ENCODE measurements around the gene GRIP2.
A peak's percentile ranks its signal among the peaks of the same experiment; 100 is the strongest.

GRIP2 gene

GRCh38 chr3:14491396-14492190 is 48.5 kb downstream of the GRIP2 start:
- no peaks in the 10 kb centered on the region for H3K27me3 ChIP-seq (ENCODE audit: low read depth)
- in situ Hi-C loops (cut with MboI; ENCODE audit: low sequenced_read_pairs): no loop called here
- no peaks in the 10 kb centered on the region; the same call in none of the 2 replicates for H3K36me3 ChIP-seq (replicated peaks)
- no peaks in the 10 kb centered on the region for H3K4me1 ChIP-seq
- no peak for DNase-seq (ENCODE audit: low spot score in 2 of 2)
- H3K9me3 ChIP-seq: no peaks in the 10 kb centered on the region
- H3K4me3 ChIP-seq: no peak overlapping the region

DNA sequence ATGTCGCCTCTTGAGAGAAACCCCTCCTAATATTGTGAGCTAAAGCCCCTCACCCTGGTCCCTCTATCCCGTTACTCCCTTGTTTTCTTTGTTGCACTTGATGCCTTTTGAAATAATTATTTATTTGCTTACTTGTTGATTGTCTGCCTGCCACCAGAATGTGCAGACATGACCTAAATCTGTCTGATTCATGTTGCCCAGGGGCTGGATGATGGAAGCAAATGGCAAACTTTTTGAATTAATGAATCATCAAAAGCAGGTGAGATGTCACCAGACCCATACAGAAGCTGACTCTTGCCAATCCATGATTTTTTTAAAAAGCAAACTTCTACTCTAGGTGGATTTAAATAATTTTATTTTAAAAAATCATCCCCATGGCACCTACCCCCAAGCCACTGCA is 49.3 kb downstream of the GRIP2 start:
- Histone ChIP-seq H3K4me3 (no peak overlapping the region), H3K9me3 (no peaks in the 10 kb centered on the region), H3K27me3 (ENCODE audit: low read depth) (no peaks in the 10 kb centered on the region), H3K4me1 (no peaks in the 10 kb centered on the region), H3K36me3 (replicated peaks) (no peaks in the 10 kb centered on the region; the same call in none of the 2 replicates)
- no peak for DNase-seq (ENCODE audit: low spot score in 2 of 2)
- in situ Hi-C loops (cut with MboI; ENCODE audit: low sequenced_read_pairs): no loop called here

- Histone ChIP-seq H3K4me3 (no peak overlapping the region), H3K27me3 (ENCODE audit: low read depth) (no peaks in the 10 kb centered on the region), H3K36me3 (replicated peaks) (no peaks in the 10 kb centered on the region; the same call in none of the 2 replicates), H3K4me1 (no peaks in the 10 kb centered on the region), H3K9me3 (no peaks in the 10 kb centered on the region)
- in situ Hi-C loops (cut with MboI; ENCODE audit: low sequenced_read_pairs): no loop called here
- DNase-seq (ENCODE audit: low spot score in 2 of 2): no peak
These were observed 49.9 kb downstream of the GRIP2 start for GRCh38 chr3:14490255-14490654.

GRCh38 chr3:14489641-14490040 is 50.5 kb downstream of the GRIP2 start:
- no peaks in the 10 kb centered on the region for H3K9me3 ChIP-seq
- H3K4me3 ChIP-seq: no peak overlapping the region
- no peak for DNase-seq (ENCODE audit: low spot score in 2 of 2)
- H3K27me3 ChIP-seq (ENCODE audit: low read depth): no peaks in the 10 kb centered on the region
- H3K36me3 ChIP-seq (replicated peaks): no peaks in the 10 kb centered on the region; the same call in none of the 2 replicates
- in situ Hi-C loops (cut with MboI; ENCODE audit: low sequenced_read_pairs): no loop called here
- H3K4me1 ChIP-seq: no peaks in the 10 kb centered on the region

DNA sequence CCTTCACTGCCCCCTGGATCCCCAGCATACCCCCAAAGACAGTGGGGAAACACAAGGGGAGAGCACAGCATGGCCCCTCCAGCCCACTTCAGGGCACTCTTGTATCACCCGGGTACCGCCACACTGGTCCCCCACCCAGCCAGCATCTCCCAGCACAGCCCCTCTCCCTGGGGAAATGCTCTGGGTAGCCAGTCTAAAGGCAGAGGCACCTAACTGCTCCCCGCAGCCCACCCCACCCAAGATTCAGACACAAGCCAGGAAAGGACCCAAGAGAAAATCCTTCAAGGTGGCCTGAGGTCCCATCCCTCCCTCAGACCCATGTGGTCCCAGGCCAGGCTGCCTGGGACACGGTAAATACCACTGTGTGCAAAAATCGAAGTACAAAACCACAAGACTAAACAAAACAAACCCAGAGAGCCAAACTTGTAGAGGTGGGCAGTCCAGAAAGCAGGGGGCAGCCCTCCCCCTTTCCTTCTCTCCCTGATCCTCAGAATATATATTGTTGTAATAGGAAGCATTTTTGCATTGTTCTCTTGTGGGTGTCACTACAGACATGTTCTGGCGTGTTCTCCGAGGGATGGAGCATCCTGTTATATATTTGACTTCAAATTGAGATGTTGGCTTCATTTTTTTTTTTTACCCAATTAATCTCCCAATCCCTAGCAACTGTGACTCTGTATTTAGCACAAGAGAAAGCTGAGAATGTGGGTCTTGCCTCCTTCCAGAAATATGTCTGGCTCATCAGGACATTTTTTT is 51.7 kb downstream of the GRIP2 start:
- no peak for DNase-seq (ENCODE audit: low spot score in 2 of 2)
- no peak overlapping the region for H3K4me3 ChIP-seq
- no peaks in the 10 kb centered on the region for H3K9me3 ChIP-seq
- no peaks in the 10 kb centered on the region for H3K27me3 ChIP-seq (ENCODE audit: low read depth)
- peaks cover 1% of the 10 kb centered on the region for H3K36me3 ChIP-seq (replicated peaks)
- in situ Hi-C loops (cut with MboI; ENCODE audit: low sequenced_read_pairs): no loop called here
- H3K4me1 ChIP-seq: no peaks in the 10 kb centered on the region

- Histone ChIP-seq H3K4me1 (no peaks in the 10 kb centered on the region), H3K27me3 (ENCODE audit: low read depth) (no peaks in the 10 kb centered on the region), H3K36me3 (replicated peaks) (peaks cover 8% of the 10 kb centered on the region), H3K4me3 (no peak overlapping the region), H3K9me3 (no peaks in the 10 kb centered on the region)
- DNase-seq (ENCODE audit: low spot score in 2 of 2): no peak
- in situ Hi-C loops (cut with MboI; ENCODE audit: low sequenced_read_pairs): no loop called here
These were observed 52.3 kb downstream of the GRIP2 start for GRCh38 chr3:14487821-14488220.

DNA sequence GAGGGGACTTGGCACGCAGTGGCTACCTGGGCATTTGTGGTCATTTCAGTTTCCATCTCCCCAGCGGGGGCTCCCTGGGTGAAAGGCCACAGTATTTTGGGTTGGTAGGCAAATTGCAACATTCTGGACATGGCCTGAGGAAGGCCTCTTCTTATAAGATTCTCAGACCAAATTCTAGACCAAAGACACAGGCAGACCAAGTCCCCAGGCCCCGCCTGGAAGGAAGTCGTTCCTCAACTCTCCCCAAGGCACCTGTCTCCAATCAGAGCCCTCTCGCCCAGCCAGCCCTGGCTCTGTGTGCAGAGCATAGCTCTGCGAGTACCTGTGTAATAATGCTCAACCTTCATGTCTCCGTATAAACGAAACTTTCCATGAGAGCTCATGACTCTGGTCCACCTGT is 53.1 kb downstream of the GRIP2 start:
- H3K9me3 ChIP-seq: no peaks in the 10 kb centered on the region
- peaks cover 11% of the 10 kb centered on the region for H3K36me3 ChIP-seq (replicated peaks)
- DNase-seq (ENCODE audit: low spot score in 2 of 2): no peak
- no peaks in the 10 kb centered on the region for H3K27me3 ChIP-seq (ENCODE audit: low read depth)
- H3K4me1 ChIP-seq: peaks cover 2% of the 10 kb centered on the region
- H3K4me3 ChIP-seq: no peak overlapping the region
- in situ Hi-C loops (cut with MboI; ENCODE audit: low sequenced_read_pairs): no loop called here

- in situ Hi-C loops (cut with MboI; ENCODE audit: low sequenced_read_pairs): no loop called here
- DNase-seq (ENCODE audit: low spot score in 2 of 2): no peak
- Histone ChIP-seq H3K4me1 (peaks cover 7% of the 10 kb centered on the region), H3K36me3 (replicated peaks) (peaks cover 11% of the 10 kb centered on the region), H3K4me3 (no peak overlapping the region), H3K27me3 (ENCODE audit: low read depth) (no peaks in the 10 kb centered on the region), H3K9me3 (no peaks in the 10 kb centered on the region)
These were observed 53.7 kb downstream of the GRIP2 start for GRCh38 chr3:14486460-14486859.

DNA sequence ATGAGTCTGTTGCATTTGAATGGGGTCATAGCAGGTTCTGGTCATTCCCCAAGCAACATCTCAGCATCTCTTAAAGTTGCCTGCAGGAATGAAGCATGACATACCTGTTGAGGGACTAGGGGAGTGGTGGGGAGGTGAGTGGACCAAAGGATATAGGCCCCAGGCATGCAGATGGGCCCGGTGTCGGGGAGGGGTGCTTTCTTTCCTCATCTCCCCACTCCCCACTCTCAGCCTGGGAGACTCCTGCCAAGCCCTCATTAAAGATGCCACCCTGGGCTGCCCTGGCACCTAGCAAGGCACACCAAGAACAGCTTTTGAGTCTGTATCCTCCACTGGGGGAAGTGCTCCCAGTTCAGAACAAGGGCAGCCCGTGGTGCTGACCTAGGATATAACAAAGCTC is 54.2 kb downstream of the GRIP2 start:
- H3K4me1 ChIP-seq: peaks cover 7% of the 10 kb centered on the region
- H3K4me3 ChIP-seq: no peak overlapping the region
- H3K27me3 ChIP-seq (ENCODE audit: low read depth): no peaks in the 10 kb centered on the region
- no peak for DNase-seq (ENCODE audit: low spot score in 2 of 2)
- H3K9me3 ChIP-seq: no peaks in the 10 kb centered on the region
- peaks cover 15% of the 10 kb centered on the region for H3K36me3 ChIP-seq (replicated peaks)
- in situ Hi-C loops (cut with MboI; ENCODE audit: low sequenced_read_pairs): no loop called here

GRCh38 chr3:14484741-14485140 is 55.4 kb downstream of the GRIP2 start:
- no peaks in the 10 kb centered on the region for H3K9me3 ChIP-seq
- H3K27me3 ChIP-seq (ENCODE audit: low read depth): no peaks in the 10 kb centered on the region
- peaks cover 7% of the 10 kb centered on the region for H3K4me1 ChIP-seq
- no peak for DNase-seq (ENCODE audit: low spot score in 2 of 2)
- in situ Hi-C loops (cut with MboI; ENCODE audit: low sequenced_read_pairs): no loop called here
- H3K4me3 ChIP-seq: no peak overlapping the region
- peaks cover 18% of the 10 kb centered on the region for H3K36me3 ChIP-seq (replicated peaks)

DNA sequence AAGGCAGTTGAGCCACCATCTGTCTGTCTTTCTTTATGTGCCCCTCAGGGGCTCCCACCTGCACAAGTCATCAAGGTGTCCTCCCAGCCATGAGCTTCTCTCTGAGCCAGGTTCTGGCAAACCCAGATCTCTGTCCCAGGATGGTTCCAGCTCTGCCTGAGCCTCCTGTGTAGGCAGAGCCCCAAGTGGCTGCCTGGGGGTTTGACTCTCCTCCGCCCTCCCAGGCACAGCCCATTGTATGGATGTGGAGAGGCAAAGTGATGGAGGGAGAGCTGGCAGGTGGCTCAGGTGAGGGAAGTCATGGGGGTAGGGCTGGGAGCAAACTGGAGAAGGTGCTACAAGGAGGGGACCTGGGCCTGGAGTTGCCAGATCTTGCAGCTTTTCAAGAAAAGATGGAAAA is 56.9 kb downstream of the GRIP2 start:
- Histone ChIP-seq H3K27me3 (ENCODE audit: low read depth) (no peaks in the 10 kb centered on the region), H3K36me3 (replicated peaks) (peaks cover 18% of the 10 kb centered on the region), H3K4me3 (no peak overlapping the region), H3K9me3 (no peaks in the 10 kb centered on the region), H3K4me1 (peaks cover 7% of the 10 kb centered on the region)
- DNase-seq (ENCODE audit: low spot score in 2 of 2): no peak
- in situ Hi-C loops (cut with MboI; ENCODE audit: low sequenced_read_pairs): no loop called here

DNA sequence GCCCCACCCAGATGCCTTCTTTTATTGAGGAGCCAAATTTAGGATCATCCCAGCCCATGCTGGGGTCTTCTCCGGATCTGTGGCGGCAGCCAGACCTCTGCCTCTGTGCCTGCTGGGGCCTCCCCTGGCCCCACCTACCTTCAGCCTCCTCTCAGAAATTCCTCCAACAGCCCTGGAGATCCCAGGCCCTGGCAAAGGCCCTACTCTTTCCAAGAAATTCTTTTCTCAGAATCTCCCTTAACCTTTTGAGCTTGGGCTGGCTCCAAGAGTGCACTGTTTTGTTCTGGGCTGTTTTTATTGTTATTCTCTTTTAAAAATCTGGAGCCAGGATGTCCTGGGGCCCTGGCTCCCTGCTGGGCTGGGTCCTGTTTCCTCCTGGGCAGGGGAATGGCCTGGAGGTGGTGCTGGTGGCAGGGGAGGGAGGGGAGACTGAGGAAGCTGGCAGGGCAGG is 57.8 kb downstream of the GRIP2 start:
- in situ Hi-C loops (cut with MboI; ENCODE audit: low sequenced_read_pairs): no loop called here
- Histone ChIP-seq H3K9me3 (no peaks in the 10 kb centered on the region), H3K27me3 (ENCODE audit: low read depth) (no peaks in the 10 kb centered on the region), H3K36me3 (replicated peaks) (peaks cover 18% of the 10 kb centered on the region), H3K4me3 (no peak overlapping the region), H3K4me1 (peaks cover 7% of the 10 kb centered on the region)
- peak; percentile 21 to 40 for DNase-seq (ENCODE audit: low spot score in 2 of 2)

DNA sequence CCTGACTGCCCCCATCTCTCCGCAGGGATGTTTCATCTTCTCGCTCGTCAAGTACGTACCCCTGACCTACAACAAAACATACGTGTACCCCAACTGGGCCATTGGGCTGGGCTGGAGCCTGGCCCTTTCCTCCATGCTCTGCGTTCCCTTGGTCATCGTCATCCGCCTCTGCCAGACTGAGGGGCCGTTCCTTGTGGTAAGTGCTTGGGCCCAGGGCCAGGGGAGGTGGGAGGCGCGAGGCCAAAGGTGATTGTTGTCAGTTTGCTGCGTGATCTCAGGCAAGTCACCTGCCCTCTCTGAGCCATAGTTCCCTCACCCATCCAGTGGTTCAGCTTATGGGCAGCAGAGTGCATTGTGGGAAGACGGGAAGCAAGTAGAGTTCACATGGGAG is 58.5 kb downstream of the GRIP2 start:
- H3K27me3 ChIP-seq (ENCODE audit: low read depth): no peaks in the 10 kb centered on the region
- H3K36me3 ChIP-seq (replicated peaks): peaks cover 18% of the 10 kb centered on the region
- in situ Hi-C loops (cut with MboI; ENCODE audit: low sequenced_read_pairs): no loop called here
- DNase-seq (ENCODE audit: low spot score in 2 of 2): no peak
- H3K4me1 ChIP-seq: peaks cover 7% of the 10 kb centered on the region
- no peak overlapping the region for H3K4me3 ChIP-seq
- H3K9me3 ChIP-seq: no peaks in the 10 kb centered on the region

- Histone ChIP-seq H3K4me1 (peaks cover 7% of the 10 kb centered on the region), H3K27me3 (ENCODE audit: low read depth) (no peaks in the 10 kb centered on the region), H3K36me3 (replicated peaks) (peaks cover 18% of the 10 kb centered on the region), H3K4me3 (no peak overlapping the region), H3K9me3 (no peaks in the 10 kb centered on the region)
- DNase-seq (ENCODE audit: low spot score in 2 of 2): no peak
- in situ Hi-C loops (cut with MboI; ENCODE audit: low sequenced_read_pairs): no loop called here
These were observed 59.0 kb downstream of the GRIP2 start for GRCh38 chr3:14481018-14481645.
